SK-N-SH (cell line): ENCODE data around the gene SH3BP1. TPM values are rescaled to one million over a fixed set of nuclear protein-coding genes. Genes with fewer than 3 reads are reported as not detected.

Source experiments
- CTCF ChIA-PET: fragments of 300-600, 350-600 bp; formaldehyde crosslinking; extraction: SDS; loops from one replicate; lab custom pipeline; 2021; lab: Yijun Ruan, JAX
- POLR2A ChIA-PET: fragments of 350-600 bp; sonication (Branson Sonifier 250); formaldehyde crosslinking; extraction: SDS; loops from one replicate; lab custom pipeline; 2020; ENCODE audit warnings: antibody characterized with exemption, inconsistent platforms; lab: Yijun Ruan, JAX
- DNase-seq: peaks from one replicate; pipeline ENCODE4 v3.0.0; 2012
- H2AFZ ChIP-seq: fragments of 200-600 bp; sonication (generic); 2 replicates; pipeline ENCODE4 v1.8.1; 2016; ENCODE audit warnings: antibody characterized with exemption, mild to moderate bottlenecking, low read depth
- H3F3A ChIP-seq: fragments of 200-600 bp; sonication (generic); replicated peaks from 2 replicates; pipeline ENCODE3; 2016; ENCODE audit warnings: antibody characterized with exemption, mild to moderate bottlenecking; ENCODE audit not compliant: insufficient read depth
- H3K27ac ChIP-seq, 2 experiments: fragments of 200-500 bp in 1 of 2; fragments of 200-600 bp in 1 of 2; sonication (Bioruptor generic) in 1 of 2; sonication (generic), shearing (Covaris generic) in 1 of 2; 2 replicates each; pipeline versions ENCODE4 v1.5.1 to v1.6.1; 2014 to 2016; ENCODE audit warnings: low read depth in 2 of 2, inconsistent platforms in 1 of 2, low read length in 1 of 2, mild to moderate bottlenecking in 1 of 2, mixed read lengths in 1 of 2
- H3K27me3 ChIP-seq: fragments of 200-600 bp; sonication (generic), shearing (Covaris generic); 2 replicates; pipeline ENCODE4 v1.6.1; 2016; ENCODE audit warnings: mixed run types; ENCODE audit not compliant: insufficient read depth
- H3K36me3 ChIP-seq, 2 experiments: fragments of 200-500 bp in 1 of 2; fragments of 200-600 bp in 1 of 2; sonication (Bioruptor generic) in 1 of 2; sonication (generic) in 1 of 2; replicated peaks in 1 of 2; 2 replicates each; pipeline versions ENCODE3 to v1.5.1; 2014 to 2016; ENCODE audit warnings: low read length in 1 of 2, mild to moderate bottlenecking in 1 of 2; ENCODE audit not compliant: insufficient read depth in 2 of 2, control insufficient read depth in 1 of 2
- H3K4me1 ChIP-seq, 2 experiments: fragments of 200-500 bp in 1 of 2; fragments of 200-600 bp in 1 of 2; sonication (Bioruptor generic) in 1 of 2; sonication (generic), shearing (Covaris generic) in 1 of 2; 2 replicates each; pipeline versions ENCODE4 v1.5.1 to v1.6.1; 2014 to 2016; ENCODE audit warnings: low read depth in 1 of 2, low read length in 1 of 2, mixed run types in 1 of 2; ENCODE audit not compliant: insufficient read depth in 2 of 2, control insufficient read depth in 1 of 2
- H3K4me2 ChIP-seq: fragments of 200-600 bp; sonication (generic), shearing (Covaris generic); 2 replicates; pipeline ENCODE4 v1.6.1; 2017; ENCODE audit warnings: mixed run types
- H3K4me3 ChIP-seq, 2 experiments: fragments of 200-500 bp in 1 of 2; fragments of 200-600 bp in 1 of 2; sonication (Bioruptor generic) in 1 of 2; sonication (generic), shearing (Covaris generic) in 1 of 2; 2 replicates each; pipeline versions ENCODE4 v1.5.1 to v1.8.1; 2014 to 2016; ENCODE audit warnings: low read depth in 2 of 2, inconsistent platforms in 1 of 2, low read length in 1 of 2, mild to moderate bottlenecking in 1 of 2, mixed read lengths in 1 of 2, moderate library complexity in 1 of 2
- H3K79me2 ChIP-seq: fragments of 200-600 bp; sonication (generic); 2 replicates; pipeline ENCODE4 v1.8.1; 2017; ENCODE audit warnings: mild to moderate bottlenecking; ENCODE audit not compliant: insufficient read depth
- H3K9ac ChIP-seq: fragments of 200-600 bp; sonication (generic); 2 replicates; pipeline ENCODE4 v1.6.1; 2017; ENCODE audit warnings: mixed run types
- H3K9me2 ChIP-seq: fragments of 200-600 bp; sonication (generic); 2 replicates; pipeline ENCODE4 v1.6.1; 2017; ENCODE audit warnings: mixed run types
- H3K9me3 ChIP-seq: fragments of 200-600 bp; sonication (generic); 2 replicates; pipeline ENCODE4 v1.6.1; 2017; ENCODE audit warnings: mixed run types, mild to moderate bottlenecking, moderate library complexity
- H4K20me1 ChIP-seq: fragments of 200-600 bp; sonication (generic); 2 replicates; pipeline ENCODE4 v1.6.1; 2017; ENCODE audit warnings: mild to moderate bottlenecking, mixed run types; ENCODE audit not compliant: insufficient read depth
- ELF1 ChIP-seq: IDR thresholded peaks from 2 replicates; pipeline ENCODE4 v1.4.0; 2012
- EP300 ChIP-seq, 2 experiments: IDR thresholded peaks; 2 replicates each; pipeline versions ENCODE4 v1.4.0 to v1.6.1; 2012; ENCODE audit warnings: borderline replicate concordance in 1 of 2, low read depth in 1 of 2, low read length in 1 of 2
- EZH2phosphoT487 ChIP-seq: fragments of 200-600 bp; sonication (generic); IDR thresholded peaks from 2 replicates; pipeline ENCODE4 v1.6.1; 2017; ENCODE audit warnings: low read depth, mixed run types, mild to moderate bottlenecking, antibody characterized with exemption, moderate library complexity, borderline replicate concordance
- FOXM1 ChIP-seq: IDR thresholded peaks from 2 replicates; pipeline ENCODE4 v1.4.0; 2012; ENCODE audit warnings: low read depth, mild to moderate bottlenecking
- GATA2 ChIP-seq: sonication (generic); formaldehyde crosslinking; IDR thresholded peaks from 2 replicates; pipeline ENCODE4 v1.5.0; 2020; ENCODE audit warnings: mild to moderate bottlenecking, missing genetic modification reagents
- JUND ChIP-seq: IDR thresholded peaks from 2 replicates; pipeline ENCODE4 v1.4.0; 2012
- MEF2A ChIP-seq: IDR thresholded peaks from 2 replicates; pipeline ENCODE4 v1.4.0; 2012; ENCODE audit warnings: low read depth, borderline replicate concordance
- NFIC ChIP-seq: IDR thresholded peaks from 2 replicates; pipeline ENCODE4 v1.4.0; 2012; ENCODE audit warnings: borderline replicate concordance
- POLR2AphosphoS5 ChIP-seq: IDR thresholded peaks from 2 replicates; pipeline ENCODE4 v1.6.1; 2012; ENCODE audit warnings: low read depth, low read length
- SMC3 ChIP-seq: IDR thresholded peaks from 2 replicates; pipeline ENCODE4 v1.6.1; 2012; ENCODE audit warnings: low read depth, low read length, improper control_type of control experiment
- TCF12 ChIP-seq: IDR thresholded peaks from 2 replicates; pipeline ENCODE4 v1.4.0; 2012
- WGBS: methylation state at CpG from one replicate; pipeline ENCODE4 v1.1.6; 2017; ENCODE audit warnings: low lambda C conversion rate; 5-methylcytosine and 5-hydroxymethylcytosine counted together
- polyA plus RNA-seq, 3 experiments: library from polyadenylated mRNA; depleted of rRNA; stranded (reverse); fragments of >200 nt; gene quantifications; 2 replicates each; pipeline ENCODE4 v1.2.3, GENCODE V29; 2012
- TF ChIP-seq, protein P1 (sequence below): fragments of 200-600 bp; sonication (generic); IDR thresholded peaks from 2 replicates; pipeline ENCODE4 v1.6.1; 2017; ENCODE audit warnings: antibody characterized with exemption, mild to moderate bottlenecking, moderate library complexity
- TF ChIP-seq, protein P2 (sequence below): fragments of 150-350 bp; IDR thresholded peaks from 2 replicates; pipeline ENCODE4 v1.6.1; 2016; ENCODE audit warnings: mild to moderate bottlenecking, low read depth, low read length
- TF ChIP-seq, protein P3 (sequence below): IDR thresholded peaks from 2 replicates; pipeline ENCODE4 v1.6.1; 2012; ENCODE audit warnings: mild to moderate bottlenecking, low read depth, low read length, moderate library complexity
- TF ChIP-seq, protein P4 (sequence below): fragments of 150-350 bp; IDR thresholded peaks from 2 replicates; pipeline ENCODE4 v1.6.1; 2017; ENCODE audit warnings: antibody characterized with exemption, low read length, low read depth, borderline replicate concordance
- TF ChIP-seq, protein P5 (sequence below): IDR thresholded peaks from 2 replicates; pipeline ENCODE4 v1.4.0; 2012; ENCODE audit warnings: low read depth, borderline replicate concordance

The SH3BP1 gene
- polyA plus RNA-seq, 1 of the 3 experiments (the other 2 are of a cell fraction): 8.9 TPM

DNA sequence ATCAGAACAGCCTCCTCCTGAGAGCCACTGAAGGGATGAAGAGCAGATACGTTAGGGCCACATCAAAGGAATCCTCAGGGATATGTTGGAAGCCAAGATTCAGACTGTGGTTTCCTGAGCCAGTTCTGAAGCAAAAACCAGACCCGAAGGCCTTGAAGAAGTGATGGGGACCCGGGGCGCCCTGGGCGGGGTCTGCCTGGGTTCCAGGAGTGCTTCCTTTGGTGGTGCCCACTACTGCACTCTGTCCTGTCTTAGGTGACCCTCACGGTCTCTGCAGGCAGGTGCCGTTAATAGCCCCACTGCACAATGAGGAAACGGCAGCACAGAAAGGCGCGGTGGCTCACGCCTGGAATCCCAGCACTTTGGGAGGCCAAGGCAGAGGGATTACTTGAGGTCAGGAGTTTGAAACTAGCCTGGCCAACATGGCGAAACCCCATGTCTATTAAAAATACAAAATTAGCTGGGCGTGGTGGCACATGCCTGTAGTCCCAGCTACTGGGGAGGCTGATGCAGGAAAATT, 12.9 kb upstream of the SH3BP1 start:
- Histone ChIP-seq H3K9me2 (no peaks in the 10 kb centered on the region), H4K20me1 (no peaks in the 10 kb centered on the region), H3F3A (peaks cover 11% of the 10 kb centered on the region), H2AFZ (no peak overlapping the region), H3K4me3 (no peak overlapping the region), H3K36me3 (peaks cover 5 to 35% of the 10 kb centered on the region in 2 experiments), H3K4me1 (peaks cover 0 to 4% of the 10 kb centered on the region in 2 experiments; a peak in 1 of 4 replicates), H3K9me3 (no peaks in the 10 kb centered on the region), H3K4me2 (no peak overlapping the region), H3K79me2 (no peaks in the 10 kb centered on the region), H3K9ac (no peak overlapping the region), H3K27me3 (no peaks in the 10 kb centered on the region), H3K27ac (no peak overlapping the region)
- WGBS: 95% methylated on average over 13 of the region's 13 CpGs
- ChIA-PET POLR2A (interaction anchor here (1.8 kb wide), 1 partner anchor 11 kb away, joined by 6 read pairs; no protein-coding TSS in a partner anchor), CTCF (interaction anchor here (1.0 to 34.3 kb wide), 7 partner anchors 13 to 156 kb away, joined by 3 to 898 read pairs (median 3); partner anchors contain the start of genes LGALS1, NOL12, PDXP and SH3BP1)
- no peak for DNase-seq
- TF ChIP-seq FOXM1 (no peak), TCF12 (no peak), POLR2AphosphoS5 (no peak), JUND (no peak), EP300 (IDR thresholded peaks at IDR 0.05; ENCODE audit: borderline replicate concordance in 1 of 2, low read depth in 1 of 2, low read length in 1 of 2) (no peak), GATA2 (CRISPR knock-in tag) (no peak), SMC3 (no peak), NFIC (no peak), ELF1 (no peak), EZH2phosphoT487 (no peak), MEF2A (no peak)
- TF ChIP-seq, protein P1, sequence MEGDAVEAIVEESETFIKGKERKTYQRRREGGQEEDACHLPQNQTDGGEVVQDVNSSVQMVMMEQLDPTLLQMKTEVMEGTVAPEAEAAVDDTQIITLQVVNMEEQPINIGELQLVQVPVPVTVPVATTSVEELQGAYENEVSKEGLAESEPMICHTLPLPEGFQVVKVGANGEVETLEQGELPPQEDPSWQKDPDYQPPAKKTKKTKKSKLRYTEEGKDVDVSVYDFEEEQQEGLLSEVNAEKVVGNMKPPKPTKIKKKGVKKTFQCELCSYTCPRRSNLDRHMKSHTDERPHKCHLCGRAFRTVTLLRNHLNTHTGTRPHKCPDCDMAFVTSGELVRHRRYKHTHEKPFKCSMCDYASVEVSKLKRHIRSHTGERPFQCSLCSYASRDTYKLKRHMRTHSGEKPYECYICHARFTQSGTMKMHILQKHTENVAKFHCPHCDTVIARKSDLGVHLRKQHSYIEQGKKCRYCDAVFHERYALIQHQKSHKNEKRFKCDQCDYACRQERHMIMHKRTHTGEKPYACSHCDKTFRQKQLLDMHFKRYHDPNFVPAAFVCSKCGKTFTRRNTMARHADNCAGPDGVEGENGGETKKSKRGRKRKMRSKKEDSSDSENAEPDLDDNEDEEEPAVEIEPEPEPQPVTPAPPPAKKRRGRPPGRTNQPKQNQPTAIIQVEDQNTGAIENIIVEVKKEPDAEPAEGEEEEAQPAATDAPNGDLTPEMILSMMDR: no peak
- TF ChIP-seq, protein P2, sequence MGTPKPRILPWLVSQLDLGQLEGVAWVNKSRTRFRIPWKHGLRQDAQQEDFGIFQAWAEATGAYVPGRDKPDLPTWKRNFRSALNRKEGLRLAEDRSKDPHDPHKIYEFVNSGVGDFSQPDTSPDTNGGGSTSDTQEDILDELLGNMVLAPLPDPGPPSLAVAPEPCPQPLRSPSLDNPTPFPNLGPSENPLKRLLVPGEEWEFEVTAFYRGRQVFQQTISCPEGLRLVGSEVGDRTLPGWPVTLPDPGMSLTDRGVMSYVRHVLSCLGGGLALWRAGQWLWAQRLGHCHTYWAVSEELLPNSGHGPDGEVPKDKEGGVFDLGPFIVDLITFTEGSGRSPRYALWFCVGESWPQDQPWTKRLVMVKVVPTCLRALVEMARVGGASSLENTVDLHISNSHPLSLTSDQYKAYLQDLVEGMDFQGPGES: no peak
- TF ChIP-seq, protein P3, sequence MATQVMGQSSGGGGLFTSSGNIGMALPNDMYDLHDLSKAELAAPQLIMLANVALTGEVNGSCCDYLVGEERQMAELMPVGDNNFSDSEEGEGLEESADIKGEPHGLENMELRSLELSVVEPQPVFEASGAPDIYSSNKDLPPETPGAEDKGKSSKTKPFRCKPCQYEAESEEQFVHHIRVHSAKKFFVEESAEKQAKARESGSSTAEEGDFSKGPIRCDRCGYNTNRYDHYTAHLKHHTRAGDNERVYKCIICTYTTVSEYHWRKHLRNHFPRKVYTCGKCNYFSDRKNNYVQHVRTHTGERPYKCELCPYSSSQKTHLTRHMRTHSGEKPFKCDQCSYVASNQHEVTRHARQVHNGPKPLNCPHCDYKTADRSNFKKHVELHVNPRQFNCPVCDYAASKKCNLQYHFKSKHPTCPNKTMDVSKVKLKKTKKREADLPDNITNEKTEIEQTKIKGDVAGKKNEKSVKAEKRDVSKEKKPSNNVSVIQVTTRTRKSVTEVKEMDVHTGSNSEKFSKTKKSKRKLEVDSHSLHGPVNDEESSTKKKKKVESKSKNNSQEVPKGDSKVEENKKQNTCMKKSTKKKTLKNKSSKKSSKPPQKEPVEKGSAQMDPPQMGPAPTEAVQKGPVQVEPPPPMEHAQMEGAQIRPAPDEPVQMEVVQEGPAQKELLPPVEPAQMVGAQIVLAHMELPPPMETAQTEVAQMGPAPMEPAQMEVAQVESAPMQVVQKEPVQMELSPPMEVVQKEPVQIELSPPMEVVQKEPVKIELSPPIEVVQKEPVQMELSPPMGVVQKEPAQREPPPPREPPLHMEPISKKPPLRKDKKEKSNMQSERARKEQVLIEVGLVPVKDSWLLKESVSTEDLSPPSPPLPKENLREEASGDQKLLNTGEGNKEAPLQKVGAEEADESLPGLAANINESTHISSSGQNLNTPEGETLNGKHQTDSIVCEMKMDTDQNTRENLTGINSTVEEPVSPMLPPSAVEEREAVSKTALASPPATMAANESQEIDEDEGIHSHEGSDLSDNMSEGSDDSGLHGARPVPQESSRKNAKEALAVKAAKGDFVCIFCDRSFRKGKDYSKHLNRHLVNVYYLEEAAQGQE: no peak
- TF ChIP-seq, protein P4, sequence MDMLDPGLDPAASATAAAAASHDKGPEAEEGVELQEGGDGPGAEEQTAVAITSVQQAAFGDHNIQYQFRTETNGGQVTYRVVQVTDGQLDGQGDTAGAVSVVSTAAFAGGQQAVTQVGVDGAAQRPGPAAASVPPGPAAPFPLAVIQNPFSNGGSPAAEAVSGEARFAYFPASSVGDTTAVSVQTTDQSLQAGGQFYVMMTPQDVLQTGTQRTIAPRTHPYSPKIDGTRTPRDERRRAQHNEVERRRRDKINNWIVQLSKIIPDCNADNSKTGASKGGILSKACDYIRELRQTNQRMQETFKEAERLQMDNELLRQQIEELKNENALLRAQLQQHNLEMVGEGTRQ: no peak
- TF ChIP-seq, protein P5, sequence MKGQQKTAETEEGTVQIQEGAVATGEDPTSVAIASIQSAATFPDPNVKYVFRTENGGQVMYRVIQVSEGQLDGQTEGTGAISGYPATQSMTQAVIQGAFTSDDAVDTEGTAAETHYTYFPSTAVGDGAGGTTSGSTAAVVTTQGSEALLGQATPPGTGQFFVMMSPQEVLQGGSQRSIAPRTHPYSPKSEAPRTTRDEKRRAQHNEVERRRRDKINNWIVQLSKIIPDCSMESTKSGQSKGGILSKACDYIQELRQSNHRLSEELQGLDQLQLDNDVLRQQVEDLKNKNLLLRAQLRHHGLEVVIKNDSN: no peak
